CD4-positive, alpha-beta T cell treated with Interleukin-17A for 1 hour (primary cell): Measurements from ENCODE around the gene RPL22L1.
"Not testable (repeated sequence)": the region's sequence is repeated elsewhere in the genome, so short reads cannot be mapped to it uniquely, and the experiment has no call there.

Experiments
- DNase-seq: peaks from one replicate; pipeline ENCODE4 v3.0.0-alpha.2; 2020

The RPL22L1 gene

GRCh38 chr3:170826047-170826446 lies 43.9 kb downstream of the RPL22L1 start:
- DNase-seq: no peak

DNA sequence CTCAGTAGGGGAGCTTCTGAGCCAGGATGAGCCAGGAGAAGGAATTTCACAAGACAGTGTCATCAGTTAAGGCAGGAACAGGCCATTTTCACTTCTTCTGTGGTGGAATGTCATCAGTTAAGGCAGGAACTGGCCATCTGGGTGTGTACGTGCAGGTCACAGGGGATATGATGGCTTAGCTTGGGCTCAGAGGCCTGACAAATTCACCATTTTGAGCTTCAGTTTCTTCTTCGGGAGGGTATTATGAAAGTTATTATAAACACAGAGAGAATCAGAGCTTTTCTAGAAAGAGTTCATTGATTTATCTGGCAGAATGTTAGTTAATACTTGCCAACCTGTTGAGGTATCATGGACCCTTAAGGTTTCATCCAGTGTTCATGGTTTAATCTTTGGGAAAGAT lies 46.4 kb downstream of the RPL22L1 start:
- not testable (repeated sequence) for DNase-seq

DNA sequence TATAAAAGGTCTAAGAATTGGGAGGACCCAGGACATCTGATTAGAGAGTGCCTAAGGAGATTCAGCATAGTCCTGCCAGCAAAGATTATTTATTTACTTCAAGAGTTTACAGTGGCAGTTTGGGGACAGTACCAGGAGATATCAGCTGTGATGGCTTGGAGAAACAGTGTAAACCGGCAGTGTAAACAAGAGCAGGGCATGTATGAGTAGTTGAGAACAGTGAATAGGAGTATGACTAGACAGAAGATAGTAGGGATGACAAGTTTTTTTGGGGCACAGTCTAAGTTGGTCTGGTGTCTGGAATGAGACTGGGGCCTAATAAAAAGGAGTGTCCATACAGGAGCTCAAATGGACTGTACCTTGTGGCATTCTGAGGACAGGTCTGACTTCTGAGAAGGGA lies 51.7 kb downstream of the RPL22L1 start:
- not testable (repeated sequence) for DNase-seq

DNA sequence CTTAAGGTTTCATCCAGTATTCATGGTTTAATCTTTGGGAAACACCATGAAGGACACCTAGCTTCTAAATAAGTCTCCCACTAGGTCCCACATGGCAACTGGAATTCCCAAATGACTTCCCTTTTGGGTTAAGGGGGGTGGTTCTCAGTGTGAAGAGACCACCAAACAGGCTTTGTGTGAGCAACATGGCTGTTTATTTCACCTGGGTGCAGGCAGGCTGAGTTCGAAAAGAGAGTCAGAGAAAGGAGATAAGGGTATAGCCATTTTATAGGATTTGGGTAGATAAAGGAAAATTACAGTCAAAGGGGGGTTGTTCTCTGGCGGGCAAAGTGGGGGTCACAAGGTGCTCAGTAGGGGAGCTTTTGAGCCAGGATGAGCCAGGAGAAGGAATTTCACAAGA lies 52.5 kb downstream of the RPL22L1 start:
- DNase-seq: not testable (repeated sequence)

DNA sequence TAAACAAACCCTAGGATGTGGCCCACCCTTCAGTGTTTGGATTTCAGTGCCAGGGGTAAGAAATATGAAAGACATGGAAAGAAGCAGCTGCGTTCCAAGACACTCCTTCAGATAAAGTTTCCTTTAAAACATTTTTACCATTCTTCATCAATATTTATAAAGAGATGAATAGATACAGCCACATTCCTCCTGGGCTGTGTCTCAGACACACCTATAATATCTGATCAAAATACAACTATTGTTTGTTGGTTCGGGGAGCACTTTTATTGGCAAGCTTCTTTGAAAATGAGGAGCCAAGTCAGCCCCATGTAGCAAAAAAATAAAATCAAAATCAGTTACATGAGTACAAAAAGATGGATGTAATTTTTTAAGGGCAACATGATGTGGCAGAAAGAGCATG lies 53.2 kb downstream of the RPL22L1 start:
- DNase-seq: no peak

- DNase-seq: no peak
Observed at GRCh38 chr3:170816341-170816740, 53.7 kb downstream of the RPL22L1 start.

DNA sequence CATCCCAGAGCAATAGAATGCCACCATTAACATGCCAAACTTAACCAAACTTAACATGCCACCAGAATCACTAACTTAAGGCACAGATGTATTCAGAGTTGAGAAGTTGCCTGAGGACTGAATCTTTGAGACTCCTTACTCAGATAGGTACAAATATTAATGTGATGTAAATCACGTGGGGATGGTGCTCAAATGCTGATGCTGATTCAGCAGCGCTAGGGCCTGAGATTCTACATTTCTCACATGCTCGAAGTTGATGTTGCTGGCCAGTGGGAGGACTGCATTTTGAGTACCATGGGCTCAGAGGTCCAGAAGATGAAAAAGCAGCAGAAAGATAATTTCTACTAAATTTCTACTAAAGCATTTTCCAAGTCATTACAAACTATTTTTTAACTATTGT lies 54.1 kb downstream of the RPL22L1 start:
- DNase-seq: no peak

DNA sequence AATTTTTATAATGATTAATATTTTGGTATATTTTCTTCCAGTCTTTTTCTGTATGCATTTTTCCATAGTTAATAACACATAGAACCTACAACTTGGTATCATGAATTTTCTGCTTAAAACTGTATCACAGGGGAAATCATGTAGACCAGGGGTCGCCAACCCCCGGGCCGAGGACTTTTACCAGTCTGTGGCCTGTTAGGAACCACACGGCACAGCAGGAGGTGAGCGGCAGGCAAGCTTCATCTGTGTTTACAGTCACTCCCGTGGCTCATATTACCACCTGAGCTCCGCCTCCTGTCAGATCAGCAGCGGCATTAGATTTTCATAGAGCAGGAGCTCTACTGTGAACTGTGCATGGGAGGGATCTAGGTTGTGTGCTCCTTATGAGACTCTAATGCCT lies 54.7 kb downstream of the RPL22L1 start:
- DNase-seq: no peak
